GM12878 (cell line): ENCODE results near the gene CCHCR1. TPM values are rescaled to one million over a fixed set of nuclear protein-coding genes. Genes with fewer than 3 reads are reported as not detected.

Source experiments
- ATAC-seq: fragments of 200-7000 bp; cut with Tn5 transposase; 3 replicates; pipeline ENCODE4 v1.9.1; 2020; ENCODE audit warnings: mild to moderate bottlenecking, moderate library complexity
- BruUV-seq: library from RNA; stranded (reverse); fragments of 400-500 nt; replicated peaks from 2 replicates; lab custom pipeline; 2021; lab: Mats Ljungman, UMichigan
- CTCF ChIA-PET: fragments of 300-600 bp; sonication (Branson Sonifier 250); formaldehyde crosslinking; extraction: SDS; loops from one replicate; lab custom pipeline; 2021; ENCODE audit warnings: inconsistent platforms; lab: Yijun Ruan, JAX
- POLR2A ChIA-PET: fragments of 350-600 bp; formaldehyde crosslinking; extraction: SDS; loops from one replicate; lab custom pipeline; 2021; ENCODE audit warnings: inconsistent platforms; lab: Charles Lee
- RAD21 ChIA-PET: fragments of 300-600 bp; sonication (Branson Sonifier 250); formaldehyde crosslinking; loops from one replicate; lab custom pipeline; 2023; ENCODE audit warnings: antibody characterized with exemption; ENCODE audit not compliant: unreplicated experiment; lab: Charles Lee
- SMC1A ChIA-PET: fragments of 300-600 bp; sonication (Branson Sonifier 250); formaldehyde crosslinking; loops from one replicate; lab custom pipeline; 2023; ENCODE audit not compliant: unreplicated experiment, uncharacterized antibody; lab: Charles Lee
- DNase-seq: peaks from one replicate; pipeline ENCODE4 v3.0.0-alpha.2; 2011; ENCODE audit warnings: low read depth, low spot score
- FAIRE-seq: peaks from 3 replicates; lab custom pipeline; 2011; peaks lifted over from hg19 to GRCh38; lab: Jason Lieb, UNC
- H2AFZ ChIP-seq: 2 replicates; pipeline ENCODE4 v1.6.0; 2011; ENCODE audit warnings: low read depth, low read length, control low read depth; ENCODE audit not compliant: control insufficient read depth
- H3K27ac ChIP-seq: 2 replicates; pipeline ENCODE4 v1.5.1; 2011; ENCODE audit warnings: control low read depth; ENCODE audit not compliant: control insufficient read depth, insufficient read depth
- H3K27me3 ChIP-seq, 2 experiments: replicated peaks in 1 of 2; 2 replicates each; pipeline versions ENCODE4 v1.6.0 to v1.6.1; 2011; ENCODE audit warnings: low read length in 1 of 2; ENCODE audit not compliant: control insufficient read depth in 2 of 2, insufficient read depth in 2 of 2
- H3K36me3 ChIP-seq, 2 experiments: 2 replicates each; pipeline ENCODE4 v1.5.1; 2011; ENCODE audit warnings: low read length in 1 of 2; ENCODE audit not compliant: control insufficient read depth in 2 of 2, insufficient read depth in 2 of 2
- H3K4me1 ChIP-seq: 2 replicates; pipeline ENCODE4 v1.6.1; 2011; ENCODE audit warnings: mild to moderate bottlenecking, low read length, moderate library complexity, mixed read lengths; ENCODE audit not compliant: control insufficient read depth, insufficient read depth
- H3K4me2 ChIP-seq: 2 replicates; pipeline ENCODE4 v1.6.0; 2011; ENCODE audit warnings: control low read depth; ENCODE audit not compliant: control insufficient read depth, insufficient read depth
- H3K4me3 ChIP-seq: fragments of 200-600 bp; sonication (generic); 2 replicates; pipeline ENCODE4 v1.5.1; 2016
- H3K79me2 ChIP-seq: 2 replicates; pipeline ENCODE4 v1.6.0; 2011; ENCODE audit warnings: low read length; ENCODE audit not compliant: control insufficient read depth, insufficient read depth
- H3K9ac ChIP-seq: 2 replicates; pipeline ENCODE4 v1.8.0; 2011; ENCODE audit warnings: low read length, control low read depth, mixed read lengths; ENCODE audit not compliant: control insufficient read depth, insufficient read depth
- H3K9me3 ChIP-seq: replicated peaks from 3 replicates; pipeline ENCODE4 v1.5.1; 2011; ENCODE audit warnings: mild to moderate bottlenecking, low read length; ENCODE audit not compliant: control insufficient read depth, insufficient read depth
- H4K20me1 ChIP-seq: 2 replicates; pipeline ENCODE4 v1.6.0; 2011; ENCODE audit not compliant: control insufficient read depth, insufficient read depth
- CREM ChIP-seq: IDR thresholded peaks from 2 replicates; pipeline ENCODE4 v1.6.1; 2014; ENCODE audit warnings: antibody characterized with exemption, low read depth
- CTCF ChIP-seq, 3 experiments: IDR thresholded peaks in 2 of 3; conservative IDR thresholded peaks in 1 of 3; 2 replicates each; pipeline ENCODE4 v1.5.1; 2011; ENCODE audit warnings: low read depth in 3 of 3, low read length in 3 of 3, mild to moderate bottlenecking in 3 of 3, control low read depth in 2 of 3, moderate library complexity in 2 of 3, inconsistent platforms in 1 of 3, mixed read lengths in 1 of 3; ENCODE audit not compliant: control insufficient read depth in 2 of 3, insufficient read depth in 1 of 3; ENCODE audit errors: extremely low read depth in 1 of 3
- EED ChIP-seq: sonication (generic); IDR thresholded peaks from 2 replicates; pipeline ENCODE4 v1.6.1; 2016; ENCODE audit warnings: antibody characterized with exemption, low read depth
- ESRRA ChIP-seq: IDR thresholded peaks from 2 replicates; pipeline ENCODE4 v1.6.1; 2012; ENCODE audit warnings: mild to moderate bottlenecking, low read length, improper control_type of control experiment
- FOS ChIP-seq: IDR thresholded peaks from 3 replicates; pipeline ENCODE4 v1.6.1; 2011; ENCODE audit warnings: borderline replicate concordance; ENCODE audit not compliant: insufficient read length; ENCODE audit errors: extremely low read depth
- MEF2B ChIP-seq: fragments of 450-650 bp; IDR thresholded peaks from 2 replicates; pipeline ENCODE4 v1.6.1; 2018; ENCODE audit warnings: mild to moderate bottlenecking, moderate library complexity; ENCODE audit not compliant: partially characterized antibody, poor library complexity, severe bottlenecking
- NKRF ChIP-seq: fragments of 450-650 bp; conservative IDR thresholded peaks from 2 replicates; pipeline ENCODE4 v1.6.1; 2017; ENCODE audit warnings: mild to moderate bottlenecking, moderate library complexity
- NR2F1 ChIP-seq: fragments of 450-650 bp; conservative IDR thresholded peaks from 2 replicates; pipeline ENCODE4 v1.6.1; 2017; ENCODE audit warnings: mild to moderate bottlenecking
- POLR2AphosphoS2 ChIP-seq: IDR thresholded peaks from 2 replicates; pipeline ENCODE4 v1.6.1; 2011; ENCODE audit warnings: low read depth, mild to moderate bottlenecking, low read length, improper control_type of control experiment, moderate library complexity
- TARDBP ChIP-seq: IDR thresholded peaks from 2 replicates; pipeline ENCODE4 v1.6.1; 2016; ENCODE audit warnings: borderline replicate concordance
- WGBS: methylation state at CpG from one replicate; pipeline ENCODE4 v1.1.6; 2016; ENCODE audit warnings: low lambda C conversion rate; ENCODE audit not compliant: insufficient replicate concordance, insufficient coverage; ENCODE audit errors: missing lambda C conversion rate; 5-methylcytosine and 5-hydroxymethylcytosine counted together
- in situ Hi-C: fragments of 300-500 bp; cut with MboI; formaldehyde crosslinking; loops from 9 replicates; pipeline ENCODE4 v1.14.3; 2018; ENCODE audit warnings: mixed read lengths
- intact Hi-C: fragments of 100-400 bp; cut with micrococcal nuclease; formaldehyde crosslinking; loops from one replicate; pipeline ENCODE4 v1.14.2; 2022; ENCODE audit not compliant: unreplicated experiment
- polyA plus RNA-seq, 11 experiments: library from polyadenylated mRNA; depleted of rRNA in 4 of 11; unstranded in 6 of 11; stranded (reverse) in 5 of 11; fragments of >200 nt; fragmentation: Nextera tagmentation in 4 of 11; fragmentation: Illumina TruSeq in 1 of 11; extraction: Ambion mirVana in 4 of 11; extraction: Trizol in 1 of 11; gene quantifications; 1 replicate in 1 of 11; 2 replicates in 10 of 11; pipeline versions ENCODE4 v1.2.1 to v1.2.3, GENCODE V29; 2011 to 2016; ENCODE audit warnings: inconsistent platforms in 2 of 11, missing spikeins in 2 of 11, low read depth in 1 of 11
- total RNA-seq, 4 experiments: library from RNA; depleted of rRNA in 3 of 4; stranded (reverse); fragments of >200 nt in 3 of 4; fragmentation: Illumina TruSeq in 1 of 4; extraction: Trizol in 1 of 4; gene quantifications; 2 replicates each; pipeline versions ENCODE4 v1.2.1 to v1.2.3, GENCODE V29; 2013 to 2021
- TF ChIP-seq, protein P1 (sequence below): fragments of 450-650 bp; IDR thresholded peaks from 2 replicates; pipeline ENCODE4 v1.6.1; 2018; ENCODE audit warnings: borderline replicate concordance, mild to moderate bottlenecking; ENCODE audit not compliant: partially characterized antibody
- TF ChIP-seq, protein P2 (sequence below): IDR thresholded peaks from 2 replicates; pipeline ENCODE4 v1.6.1; 2011; ENCODE audit warnings: mild to moderate bottlenecking, low read depth, low read length, moderate library complexity; ENCODE audit not compliant: insufficient replicate concordance

Gene CCHCR1
- total and polyA plus RNA-seq, 10 of the 15 experiments (the other 5 are each of a cell fraction or from before 2014, with no cell fraction given) = 1.0 to 35.2 (median 24.7) TPM

DNA sequence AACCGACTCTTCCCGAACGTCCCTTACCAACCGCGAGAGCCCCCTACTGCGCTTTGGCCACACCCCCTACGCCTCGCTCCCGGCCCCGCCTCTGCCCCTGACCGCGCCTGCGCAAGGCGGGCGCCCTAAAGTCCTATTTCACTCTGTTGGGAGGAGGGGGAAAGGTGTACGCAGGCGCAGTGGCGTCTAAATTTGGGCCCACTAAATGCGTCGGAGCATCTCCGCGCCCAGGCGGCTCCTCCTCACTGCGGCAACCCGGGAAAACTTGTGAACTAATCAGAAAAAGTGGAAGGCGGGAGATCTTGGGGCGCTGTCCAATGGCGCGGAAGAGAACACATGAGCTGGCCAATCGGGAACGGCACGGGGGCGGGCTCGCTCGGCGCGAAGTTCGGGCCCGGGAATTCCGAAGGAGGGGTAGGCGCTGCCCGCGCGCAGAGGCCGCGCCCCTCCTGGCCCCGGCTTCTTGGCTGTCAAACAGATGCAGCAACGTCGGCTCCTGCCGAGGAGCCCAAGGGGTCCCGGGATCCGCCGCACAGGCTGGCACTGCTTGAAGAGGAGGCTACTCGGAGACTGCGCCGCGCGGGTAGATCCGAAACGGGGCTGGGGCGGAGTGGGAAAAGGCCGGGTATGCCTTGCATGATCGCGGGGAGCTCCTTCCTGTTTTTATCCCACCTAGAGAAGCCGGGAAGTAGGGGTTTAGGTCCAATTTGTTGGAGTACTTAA lies 699 bp upstream of the CCHCR1 start, which contains the start of gene TCF19 (continued):
- TF ChIP-seq, protein P1, sequence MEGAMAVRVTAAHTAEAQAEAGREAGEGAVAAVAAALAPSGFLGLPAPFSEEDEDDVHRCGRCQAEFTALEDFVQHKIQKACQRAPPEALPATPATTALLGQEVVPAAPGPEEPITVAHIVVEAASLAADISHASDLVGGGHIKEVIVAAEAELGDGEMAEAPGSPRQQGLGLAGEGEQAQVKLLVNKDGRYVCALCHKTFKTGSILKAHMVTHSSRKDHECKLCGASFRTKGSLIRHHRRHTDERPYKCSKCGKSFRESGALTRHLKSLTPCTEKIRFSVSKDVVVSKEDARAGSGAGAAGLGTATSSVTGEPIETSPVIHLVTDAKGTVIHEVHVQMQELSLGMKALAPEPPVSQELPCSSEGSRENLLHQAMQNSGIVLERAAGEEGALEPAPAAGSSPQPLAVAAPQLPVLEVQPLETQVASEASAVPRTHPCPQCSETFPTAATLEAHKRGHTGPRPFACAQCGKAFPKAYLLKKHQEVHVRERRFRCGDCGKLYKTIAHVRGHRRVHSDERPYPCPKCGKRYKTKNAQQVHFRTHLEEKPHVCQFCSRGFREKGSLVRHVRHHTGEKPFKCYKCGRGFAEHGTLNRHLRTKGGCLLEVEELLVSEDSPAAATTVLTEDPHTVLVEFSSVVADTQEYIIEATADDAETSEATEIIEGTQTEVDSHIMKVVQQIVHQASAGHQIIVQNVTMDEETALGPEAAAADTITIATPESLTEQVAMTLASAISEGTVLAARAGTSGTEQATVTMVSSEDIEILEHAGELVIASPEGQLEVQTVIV = peak; percentile 39
- TF ChIP-seq TARDBP (no peak), CREM (0 out of 2 replicates have a peak, but pooled peaks have one; percentile 22), POLR2AphosphoS2 (no peak)
- TF ChIP-seq, protein P2, sequence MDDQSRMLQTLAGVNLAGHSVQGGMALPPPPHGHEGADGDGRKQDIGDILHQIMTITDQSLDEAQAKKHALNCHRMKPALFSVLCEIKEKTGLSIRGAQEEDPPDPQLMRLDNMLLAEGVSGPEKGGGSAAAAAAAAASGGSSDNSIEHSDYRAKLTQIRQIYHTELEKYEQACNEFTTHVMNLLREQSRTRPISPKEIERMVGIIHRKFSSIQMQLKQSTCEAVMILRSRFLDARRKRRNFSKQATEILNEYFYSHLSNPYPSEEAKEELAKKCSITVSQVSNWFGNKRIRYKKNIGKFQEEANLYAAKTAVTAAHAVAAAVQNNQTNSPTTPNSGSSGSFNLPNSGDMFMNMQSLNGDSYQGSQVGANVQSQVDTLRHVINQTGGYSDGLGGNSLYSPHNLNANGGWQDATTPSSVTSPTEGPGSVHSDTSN = no peak

- POLR2A ChIA-PET = interaction anchor here (1.3 to 1.8 kb wide), 2 partner anchors 9 to 26 kb away, joined by 5 read pairs; no protein-coding TSS in a partner anchor
- CTCF ChIA-PET = interaction anchor here (1.1 to 1.6 kb wide), 2 partner anchors 19 to 21 kb away, joined by 3 to 7 read pairs; no protein-coding TSS in a partner anchor
- Histone ChIP-seq H2AFZ (no peak overlapping the region), H3K79me2 (peaks cover 32% of the 10 kb centered on the region), H3K4me2 (no peak overlapping the region), H3K4me3 (no peak overlapping the region), H3K27ac (no peak overlapping the region), H3K9me3 (no peaks in the 10 kb centered on the region), H3K9ac (peak overlapping the region; percentile 5; the same call in 1 of the 2 replicates), H4K20me1 (no peaks in the 10 kb centered on the region), H3K4me1 (no peaks in the 10 kb centered on the region; the same call in 1 of the 2 replicates), H3K27me3 (no peaks in the 10 kb centered on the region), H3K36me3 (peaks cover 0 to 3% of the 10 kb centered on the region in 2 experiments; a peak in 3 of 4 replicates)
- in situ Hi-C loops = no loop called here
- intact Hi-C loops = no loop called here
- FAIRE-seq (no peak), ATAC-seq (no peak), DNase-seq (no peak)
- BruUV-seq = no TSS peak
- WGBS = 95% methylated on average over 7 of the region's 7 CpGs
- RAD21 ChIA-PET = interaction anchor here (1.1 kb wide), 1 partner anchor 19 kb away, joined by 4 read pairs; no protein-coding TSS in a partner anchor
- no peak for TF ChIP-seq FOS
- no peak for TF ChIP-seq EED
- TF ChIP-seq NKRF = no peak
- TF ChIP-seq MEF2B = no peak
- TF ChIP-seq NR2F1 = no peak
- TF ChIP-seq ESRRA = no peak
- TF ChIP-seq CTCF (IDR thresholded peaks at IDR 0.05 in 2 of 3, conservative IDR thresholded peaks at IDR 0.05 in 1 of 3; ENCODE audit: control insufficient read depth in 2 of 3, extremely low read depth in 1 of 3, insufficient read depth in 1 of 3, low read depth in 3 of 3, low read length in 3 of 3) = no peak
- SMC1A ChIA-PET = interaction anchor here (1.2 to 2.9 kb wide), 3 partner anchors 9 to 27 kb away, joined by 3 to 12 read pairs (median 3); no protein-coding TSS in a partner anchor
These were observed 961 bp downstream of the CCHCR1 start for GRCh38 chr6:31156641-31157040.
